HT1080 (cell line): Measurements from ENCODE around the gene LRRC3C. TPM values are rescaled to one million over a fixed set of nuclear protein-coding genes. Genes with fewer than 3 reads are reported as not detected.

Experiments used
- DNase-seq: peaks from one replicate; pipeline ENCODE4 v3.0.0-alpha.2; 2015; ENCODE audit warnings: low read depth
- total RNA-seq: library from RNA; depleted of rRNA; stranded (reverse); fragments of >200 nt; shearing (Covaris generic); gene quantifications from 2 replicates; pipeline ENCODE4 v1.2.3, GENCODE V29; 2014; rRNA removed

LRRC3C gene
- total RNA-seq, 1 experiment from 2014 or later = not detected

DNA sequence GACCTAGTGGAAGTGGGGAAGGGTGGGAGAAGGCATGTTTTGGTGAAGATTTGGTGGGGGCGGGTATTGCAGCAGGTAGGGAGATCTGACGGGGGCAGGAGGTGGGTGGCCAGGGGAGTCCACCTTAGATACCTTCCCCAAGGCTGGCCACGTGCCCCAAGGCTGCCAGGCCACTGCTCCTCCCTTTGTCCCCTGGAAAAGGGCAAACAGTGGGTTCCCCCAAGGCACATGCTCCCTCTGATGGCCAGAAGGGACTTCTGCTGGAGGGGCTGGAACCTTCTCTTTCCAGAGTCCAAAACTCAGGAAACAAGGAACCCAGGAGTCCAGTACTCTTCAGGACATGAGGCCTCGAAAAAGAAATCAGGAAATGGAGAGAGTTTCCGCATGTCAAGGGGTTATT lies 46.9 kb downstream of the LRRC3C start:
- no peak for DNase-seq

- DNase-seq = no peak
Measured at GRCh38 chr17:39975801-39976200, 48.3 kb downstream of the LRRC3C start.

GRCh38 chr17:39979016-39979670 lies 51.6 kb downstream of the LRRC3C start:
- peak; percentile 78 for DNase-seq

- DNase-seq = peak; percentile 40
Measured at GRCh38 chr17:39979893-39980350, 52.4 kb downstream of the LRRC3C start.

DNA sequence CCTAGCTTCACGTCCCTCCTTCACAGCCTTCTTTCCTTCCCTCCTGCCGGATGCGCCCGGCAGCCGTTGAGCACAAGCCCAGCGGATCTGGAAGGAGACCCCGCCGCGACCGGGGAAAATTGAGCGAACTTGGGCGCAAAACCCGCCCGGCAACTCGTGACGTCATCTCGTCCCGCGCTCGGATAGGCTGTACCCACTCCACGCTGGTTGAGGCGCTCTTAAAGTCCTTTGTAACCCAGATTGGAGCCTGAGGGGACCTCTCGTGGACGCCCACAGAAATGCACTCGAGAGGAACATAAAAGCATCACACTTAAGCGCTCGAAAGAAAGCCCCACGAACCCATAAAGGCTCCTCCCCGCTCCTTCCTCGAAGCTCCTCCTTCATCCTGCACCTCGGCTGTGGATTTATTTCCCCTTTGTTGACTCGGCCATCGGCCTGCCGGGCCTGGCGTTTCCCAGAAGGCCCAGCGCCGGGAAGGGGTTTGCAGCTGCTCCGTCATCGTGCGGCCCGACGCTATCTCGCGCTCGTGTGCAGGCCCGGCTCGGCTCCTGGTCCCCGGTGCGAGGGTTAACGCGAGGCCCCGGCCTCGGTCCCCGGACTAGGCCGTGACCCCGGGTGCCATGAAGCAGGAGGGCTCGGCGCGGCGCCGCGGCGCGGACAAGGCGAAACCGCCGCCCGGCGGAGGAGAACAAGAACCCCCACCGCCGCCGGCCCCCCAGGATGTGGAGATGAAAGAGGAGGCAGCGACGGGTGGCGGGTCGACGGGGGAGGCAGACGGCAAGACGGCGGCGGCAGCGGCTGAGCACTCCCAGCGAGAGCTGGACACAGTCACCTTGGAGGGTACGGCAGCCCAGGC lies 53.0 kb downstream of the LRRC3C start, which contains the start of gene PSMD3:
PSMD3 (plus strand) TSS at position 457 of the 856 bp plus-strand sequence; CDS start at position 621, 164 bp downstream.
- peak; percentile 100 for DNase-seq

DNA sequence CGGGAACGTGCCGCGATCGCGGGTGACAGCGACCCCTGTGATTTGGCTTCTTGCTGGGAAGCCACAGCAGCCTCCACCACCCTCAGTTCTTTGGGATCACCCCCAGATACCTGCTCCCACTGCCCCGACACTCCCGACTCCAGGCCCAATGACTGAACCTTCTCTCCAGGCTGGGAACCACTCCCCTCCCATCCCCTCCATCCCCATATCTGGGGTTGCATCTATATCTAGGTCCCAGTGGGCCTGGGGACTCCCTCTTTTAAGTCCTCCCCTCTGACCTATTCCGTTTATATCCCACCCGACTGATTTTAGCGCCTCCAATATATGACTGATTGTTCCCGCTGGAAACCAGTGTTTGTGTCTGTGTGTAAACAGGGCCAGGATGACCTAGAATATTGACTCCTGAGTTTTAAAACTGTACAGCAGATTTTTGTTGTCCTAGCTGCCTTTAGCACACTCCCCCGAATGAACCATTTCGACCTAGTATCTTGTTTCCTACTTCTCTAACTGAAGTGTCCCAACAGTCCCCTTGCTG lies 53.7 kb downstream of the LRRC3C start:
- no peak for DNase-seq

DNA sequence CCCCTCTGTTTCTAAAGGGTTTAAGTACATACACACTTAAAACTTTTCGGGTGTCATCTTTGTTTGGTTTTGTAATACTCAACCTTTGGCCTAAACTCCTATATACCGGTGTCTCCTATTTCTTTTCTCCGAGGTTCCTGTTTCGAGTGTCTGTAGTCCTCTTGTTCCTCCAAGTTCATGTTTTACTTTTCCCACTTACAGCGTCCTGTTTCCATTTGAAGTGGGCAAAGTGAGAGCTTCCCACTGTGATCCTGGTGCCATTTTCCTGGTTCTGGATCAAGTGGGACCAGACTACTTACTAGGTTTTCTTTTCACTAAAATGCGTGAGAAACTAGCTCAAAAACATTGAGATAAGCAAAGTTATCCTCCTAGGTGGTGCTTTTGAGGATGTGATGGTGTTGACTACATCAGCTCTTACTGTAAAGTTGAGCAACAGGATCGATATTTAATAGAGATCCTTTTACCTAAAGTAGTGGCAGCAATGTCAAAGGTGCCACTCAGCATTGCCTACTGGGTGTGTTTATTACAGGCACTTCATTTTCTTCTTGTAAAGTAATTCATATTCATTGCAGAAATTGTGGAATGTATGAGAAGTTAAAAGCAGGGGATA lies 54.3 kb downstream of the LRRC3C start:
- no peak for DNase-seq

DNA sequence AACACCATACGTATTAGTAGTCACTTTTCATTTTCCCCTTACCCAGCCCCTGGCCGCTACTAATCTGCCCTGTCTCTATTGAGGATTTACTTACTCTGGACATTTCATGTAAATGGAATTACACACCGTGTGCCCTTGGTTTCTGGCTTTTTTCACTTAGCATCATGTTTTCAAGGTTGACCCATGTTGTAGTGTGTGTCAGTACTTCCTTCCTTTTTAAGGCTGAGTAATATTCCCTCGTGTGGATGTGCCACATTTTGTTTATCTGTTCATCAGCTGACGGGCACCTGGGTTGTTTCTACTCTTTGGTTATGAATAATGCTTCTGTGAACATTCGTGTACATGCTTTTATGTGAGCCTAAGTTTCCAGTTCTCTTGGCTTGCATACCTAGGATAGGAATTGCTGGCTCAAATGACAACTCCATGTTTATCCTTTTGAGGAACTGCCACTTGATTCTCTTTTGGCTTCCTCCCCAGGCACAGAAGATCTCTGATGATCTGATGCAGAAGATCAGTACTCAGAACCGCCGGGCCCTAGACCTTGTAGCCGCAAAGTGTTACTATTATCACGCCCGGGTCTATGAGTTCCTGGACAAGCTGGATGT lies 60.8 kb downstream of the LRRC3C start:
- DNase-seq = no peak

GRCh38 chr17:39994448-39994847 lies 66.9 kb downstream of the LRRC3C start:
- DNase-seq = no peak

Other genes starting within 250 kb of the LRRC3C start
- 4.3 and 6.2 TPM in 2 replicates for gene PGAP3, start 239.7 kb upstream of the LRRC3C start, total RNA-seq
- 17.1 and 17.8 TPM in 2 replicates for gene ERBB2, start 227.7 kb upstream of the LRRC3C start, total RNA-seq
- gene MIEN1, start 197.2 kb upstream of the LRRC3C start, total RNA-seq = 44.2 and 58.1 TPM in 2 replicates
- gene GRB7, start 189.8 kb upstream of the LRRC3C start, total RNA-seq = 0.07 TPM in 1 of 2 replicates, not detected in the other
- gene IKZF3, start 63.4 kb upstream of the LRRC3C start, total RNA-seq = not detected in 2 replicates
- not detected in 2 replicates for gene ZPBP2, start 59.5 kb upstream of the LRRC3C start, total RNA-seq
- 0.03 and 0.30 TPM in 2 replicates for gene GSDMB, start 9.1 kb upstream of the LRRC3C start, total RNA-seq
- gene ORMDL3, start 131 bp upstream of the LRRC3C start, total RNA-seq = 19.6 and 20.9 TPM in 2 replicates
- gene GSDMA, start 35.3 kb downstream of the LRRC3C start, total RNA-seq = not detected in 2 replicates
- gene PSMD3, start 53.1 kb downstream of the LRRC3C start, total RNA-seq = 229 and 243 TPM in 2 replicates
- gene CSF3, start 87.7 kb downstream of the LRRC3C start, total RNA-seq = not detected in 2 replicates
- gene MED24, start 126.7 kb downstream of the LRRC3C start, total RNA-seq = 35.9 and 38.3 TPM in 2 replicates
- 12.6 and 14.8 TPM in 2 replicates for gene THRA, start 135.2 kb downstream of the LRRC3C start, total RNA-seq
- 1.8 and 2.8 TPM in 2 replicates for gene NR1D1, start 172.9 kb downstream of the LRRC3C start, total RNA-seq
- 42.5 and 51.3 TPM in 2 replicates for gene MSL1, start 194.2 kb downstream of the LRRC3C start, total RNA-seq
- 26.7 and 31.5 TPM in 2 replicates for gene CASC3, start 212.8 kb downstream of the LRRC3C start, total RNA-seq
- gene RAPGEFL1, start 249.7 kb downstream of the LRRC3C start, total RNA-seq = 1.6 and 3.1 TPM in 2 replicates